A549 (cell line): ENCODE data around the gene TULP1.

Source experiments
- CTCF ChIP-seq: fragments of >200 bp; sonication (Bioruptor Twin); formaldehyde crosslinking; IDR thresholded peaks from 3 replicates; pipeline ENCODE4 v1.5.1; 2016
- MYC ChIP-seq: IDR thresholded peaks from 2 replicates; pipeline ENCODE4 v1.6.1; 2012; ENCODE audit warnings: mild to moderate bottlenecking, inconsistent platforms, low read length, improper control_type of control experiment, borderline replicate concordance
- POLR2A ChIP-seq: IDR thresholded peaks from 2 replicates; pipeline ENCODE4 v1.6.1; 2012; ENCODE audit warnings: mild to moderate bottlenecking, low read length
- RNF2 ChIP-seq: fragments of 200-600 bp; sonication (generic); IDR thresholded peaks from 2 replicates; pipeline ENCODE4 v1.6.1; 2016; ENCODE audit warnings: low read depth, mild to moderate bottlenecking, antibody characterized with exemption, moderate library complexity, borderline replicate concordance

GRCh38 chr6:35473850-35474130 is 38.9 kb downstream of the TULP1 start:
- TF ChIP-seq MYC (no peak), RNF2 (no peak), CTCF (no peak), POLR2A (no peak)
